GM21723 (cell line): ENCODE measurements around the gene SPEN.
"Not testable (repeated sequence)": the region's sequence is repeated elsewhere in the genome, so short reads cannot be mapped to it uniquely, and the experiment has no call there.

ENCODE experiments used
- ATAC-seq: cut with Tn5 transposase; IDR thresholded peaks from one replicate; pipeline ENCODE4 v1.9.1; 2021; ENCODE audit warnings: mild to moderate bottlenecking, moderate library complexity; ENCODE audit not compliant: unreplicated experiment

SPEN gene

DNA sequence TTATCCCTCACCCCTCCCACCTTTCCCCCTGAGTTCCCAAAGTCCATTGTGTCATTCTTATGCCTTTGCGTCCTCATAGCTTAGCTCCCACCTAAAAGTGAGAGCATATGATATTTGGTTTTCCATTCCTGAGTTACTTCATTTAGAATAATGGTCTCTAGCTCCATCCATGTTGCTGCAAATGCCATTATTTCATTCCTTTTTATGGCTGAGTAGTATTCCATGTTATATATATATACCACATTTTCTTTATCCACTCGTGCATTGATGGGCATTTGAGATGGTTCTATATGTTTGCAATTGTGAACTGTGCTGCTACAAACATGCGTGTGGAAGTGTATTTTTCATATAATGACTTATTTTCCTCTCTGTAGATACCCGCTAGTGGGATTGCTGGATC is 130.4 kb downstream of the SPEN start:
- not testable (repeated sequence) for ATAC-seq

DNA sequence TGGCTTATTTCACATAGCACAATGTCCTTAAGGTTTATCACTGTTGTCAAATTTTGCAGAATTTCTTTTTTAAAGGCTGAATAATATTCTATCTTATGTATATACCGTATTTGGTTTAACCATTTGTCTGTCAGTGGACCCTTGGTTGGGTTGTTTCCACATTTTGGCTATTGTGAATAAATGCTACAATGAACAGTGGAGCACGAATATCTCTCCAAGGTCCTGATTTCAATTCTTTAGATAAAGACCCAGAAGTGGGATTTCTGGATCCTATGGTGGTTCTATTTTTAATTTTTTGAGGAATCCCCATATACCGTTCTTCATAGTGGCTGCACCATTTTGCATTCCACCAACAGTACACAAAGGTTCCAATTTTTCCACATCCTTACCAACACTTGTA is 134.2 kb downstream of the SPEN start:
- ATAC-seq = no peak

DNA sequence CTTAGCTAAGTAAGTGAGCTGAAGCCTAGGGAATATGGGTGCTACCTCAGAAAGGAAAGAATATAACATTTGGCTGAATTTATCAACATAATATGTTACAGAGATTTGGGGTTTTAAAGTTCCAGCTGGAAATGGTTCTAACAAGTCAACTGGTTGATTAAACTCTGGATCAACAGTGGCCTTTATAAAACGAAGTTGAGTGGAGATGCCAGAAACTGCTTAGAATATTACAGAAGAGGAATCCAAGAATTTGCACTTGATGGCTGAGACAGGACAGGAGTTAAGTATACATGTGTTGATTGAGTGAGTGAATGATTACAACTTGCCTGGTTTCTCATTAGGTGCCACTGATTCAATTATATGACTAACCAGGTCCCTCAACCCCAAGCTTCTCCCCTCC is 135.8 kb downstream of the SPEN start:
- ATAC-seq = no peak

DNA sequence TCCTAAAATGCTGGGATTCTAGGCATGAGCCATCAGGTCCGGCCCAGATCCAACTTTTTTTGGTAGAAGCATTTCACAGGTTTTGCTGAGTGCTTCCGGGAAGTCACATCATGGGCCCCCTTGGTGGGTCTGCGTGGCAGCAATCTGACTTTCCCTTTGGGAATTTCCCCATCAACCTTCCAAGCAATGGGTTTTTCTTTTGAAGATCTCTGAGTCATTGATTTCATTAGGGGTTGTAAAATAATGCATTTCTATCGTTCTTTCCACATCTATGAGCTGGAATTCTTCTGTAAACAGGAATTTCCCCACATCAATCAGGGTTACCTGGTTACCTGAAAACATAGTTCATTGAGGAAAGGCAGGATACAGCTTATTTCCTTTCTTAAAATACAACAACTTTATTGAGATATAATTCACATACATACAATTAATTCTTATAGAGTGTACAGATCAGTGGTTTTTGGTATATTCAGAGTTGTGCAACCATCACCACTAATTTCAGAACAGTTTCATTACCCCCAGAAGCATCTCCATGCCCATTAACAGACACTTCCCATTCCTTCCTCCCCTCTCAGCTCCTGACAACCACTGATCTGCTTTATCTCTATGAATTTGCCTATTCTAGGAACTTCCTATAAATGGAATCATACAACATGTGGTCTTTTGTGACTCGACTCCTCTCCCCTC is 138.2 kb downstream of the SPEN start:
- no peak for ATAC-seq

DNA sequence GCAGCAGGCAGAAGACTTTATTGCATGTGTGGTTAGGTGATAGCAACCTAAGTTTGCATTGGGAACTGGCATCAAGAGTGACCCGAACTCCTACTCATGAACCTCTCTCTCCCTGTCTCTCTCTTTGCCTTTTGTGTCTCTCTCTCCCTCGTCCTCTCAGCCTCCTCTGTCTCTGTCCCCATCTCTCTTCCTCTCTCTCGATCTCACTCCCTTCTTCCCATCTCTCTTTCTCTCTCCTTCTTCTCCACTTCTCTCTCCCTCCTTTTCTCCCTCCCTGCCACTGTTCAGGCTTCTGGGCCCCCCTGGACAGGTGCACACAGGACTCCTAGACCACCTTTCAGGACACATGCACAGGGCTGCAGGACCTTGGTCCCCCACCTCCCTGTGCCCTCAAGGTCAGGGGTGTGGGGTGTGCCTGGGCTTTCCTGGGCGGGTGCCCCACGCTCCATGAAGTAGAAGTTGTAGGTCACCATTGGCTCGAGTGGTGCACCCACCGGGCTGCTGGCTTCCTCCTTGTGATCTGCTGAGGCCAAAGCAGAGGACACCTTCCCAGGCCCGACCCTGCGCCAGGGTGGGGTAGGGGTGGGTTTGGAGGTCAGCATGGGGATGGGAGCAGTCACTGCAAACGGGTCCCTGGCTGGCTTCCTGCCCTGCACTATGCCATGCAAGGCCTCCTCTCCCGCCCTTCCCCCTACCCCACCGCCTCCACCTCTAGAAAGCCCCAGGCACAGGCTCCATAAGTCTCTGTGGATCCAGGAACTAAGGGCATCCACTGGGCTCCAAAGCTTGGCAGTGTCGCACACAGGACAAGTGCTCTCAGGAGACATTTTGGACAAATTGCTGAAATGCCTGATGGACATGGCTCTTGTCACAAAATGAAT is 141.6 kb downstream of the SPEN start:
- ATAC-seq = no peak

DNA sequence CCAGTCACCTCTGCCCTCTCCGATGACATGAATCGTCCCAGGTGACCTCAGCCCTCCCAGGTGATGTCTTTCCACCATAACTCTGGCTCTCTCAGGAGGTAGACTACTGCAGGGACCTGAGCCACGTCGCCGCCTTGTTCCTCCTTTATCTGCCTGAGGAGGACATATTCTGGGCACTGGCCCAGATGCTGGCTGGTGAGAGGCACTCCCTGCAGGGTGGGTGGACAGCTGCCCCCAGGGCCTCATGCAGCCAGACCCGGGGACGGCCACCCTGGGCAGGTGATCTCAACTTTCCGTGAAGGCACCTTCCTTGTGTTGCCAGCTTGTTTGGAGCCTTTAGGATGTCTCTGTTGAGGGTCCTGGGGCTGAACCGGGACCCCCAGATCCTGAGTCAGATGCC is 142.3 kb downstream of the SPEN start:
- no peak for ATAC-seq
